HS-5 (cell line): ENCODE measurements around the gene SPRING1.
"Not testable (repeated sequence)": the region's sequence is repeated elsewhere in the genome, so short reads cannot be mapped to it uniquely, and the experiment has no call there.

Experiments used
- DNase-seq: peaks from one replicate; pipeline ENCODE4 v3.0.0-alpha.2; 2012; ENCODE audit warnings: low read depth

Gene SPRING1, protein sequence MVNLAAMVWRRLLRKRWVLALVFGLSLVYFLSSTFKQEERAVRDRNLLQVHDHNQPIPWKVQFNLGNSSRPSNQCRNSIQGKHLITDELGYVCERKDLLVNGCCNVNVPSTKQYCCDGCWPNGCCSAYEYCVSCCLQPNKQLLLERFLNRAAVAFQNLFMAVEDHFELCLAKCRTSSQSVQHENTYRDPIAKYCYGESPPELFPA

GRCh38 chr12:116737774-116738657 lies at the start of gene SPRING1, which contains the start of gene RNFT2:
Gene SPRING1 (minus strand): TSS chr12:116738069. CDS start chr12:116737900, 169 bp downstream.
Gene RNFT2 (plus strand): TSS chr12:116738315. CDS start chr12:116740498, 2,183 bp downstream.
- peak; percentile 94 for DNase-seq

GRCh38 chr12:116784238-116784612 lies 46.4 kb upstream of the SPRING1 start:
- no peak for DNase-seq

- DNase-seq = no peak
These were observed 45.8 kb upstream of the SPRING1 start for GRCh38 chr12:116783525-116784237.

DNA sequence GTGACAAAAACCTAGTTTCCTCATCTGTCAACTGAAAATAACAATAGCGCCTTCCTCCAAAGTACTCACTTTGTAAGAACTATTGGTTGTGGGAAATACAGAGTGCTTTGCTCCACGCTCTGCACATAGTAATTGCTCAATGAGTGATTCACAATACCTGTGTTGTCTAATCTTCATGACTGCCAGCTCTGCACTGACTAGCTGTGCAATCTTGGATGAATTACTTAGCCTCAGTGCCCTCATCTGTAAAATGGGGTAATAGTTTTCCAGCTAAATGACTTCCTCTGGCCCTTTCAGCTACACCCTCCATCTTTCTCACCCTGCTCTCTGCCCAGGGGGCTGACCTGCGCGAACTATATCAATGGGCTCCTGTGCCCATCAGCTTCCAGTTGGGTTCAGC lies 43.1 kb upstream of the SPRING1 start:
- no peak for DNase-seq

GRCh38 chr12:116779597-116779996 lies 41.7 kb upstream of the SPRING1 start:
- no peak for DNase-seq

DNA sequence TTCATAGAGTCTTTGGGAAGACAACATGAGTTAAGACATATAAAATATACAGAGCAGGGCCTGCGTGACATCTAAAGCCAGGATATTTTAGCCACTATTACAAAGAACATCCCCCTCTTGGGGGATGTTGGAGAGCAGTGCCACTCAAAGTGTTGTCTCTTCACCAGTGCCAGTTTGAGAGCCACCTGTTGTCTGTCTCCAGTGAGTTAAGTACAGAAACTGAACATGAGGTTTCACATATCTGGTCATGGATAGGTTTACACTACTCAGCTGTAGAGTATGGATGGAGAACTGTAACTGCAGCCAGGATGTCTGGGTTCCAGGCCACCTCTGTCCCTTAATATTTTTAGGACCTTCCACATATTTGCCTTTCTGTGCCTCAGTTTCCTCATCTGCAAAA lies 39.4 kb upstream of the SPRING1 start:
- no peak for DNase-seq

DNA sequence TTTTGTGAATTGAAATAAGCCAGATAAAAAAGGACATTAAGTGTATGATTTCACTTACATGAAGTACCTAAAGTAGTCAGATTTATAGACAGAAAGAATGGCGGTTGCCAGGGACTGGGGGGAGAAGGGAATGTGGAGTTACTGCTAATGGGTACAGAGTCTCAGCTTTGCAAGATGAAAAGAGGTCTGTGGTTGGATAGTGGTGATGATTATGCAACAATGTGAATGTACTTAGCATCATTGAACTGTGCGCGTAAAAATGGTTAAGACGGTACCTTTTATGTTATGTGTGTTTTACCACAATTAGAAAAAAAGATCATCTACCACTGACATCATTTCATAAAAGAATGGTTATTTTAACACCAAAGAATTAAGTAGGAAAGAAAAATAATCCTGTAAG lies 36.2 kb upstream of the SPRING1 start:
- DNase-seq = no peak

GRCh38 chr12:116773276-116773731 lies 35.4 kb upstream of the SPRING1 start:
- DNase-seq = no peak

DNA sequence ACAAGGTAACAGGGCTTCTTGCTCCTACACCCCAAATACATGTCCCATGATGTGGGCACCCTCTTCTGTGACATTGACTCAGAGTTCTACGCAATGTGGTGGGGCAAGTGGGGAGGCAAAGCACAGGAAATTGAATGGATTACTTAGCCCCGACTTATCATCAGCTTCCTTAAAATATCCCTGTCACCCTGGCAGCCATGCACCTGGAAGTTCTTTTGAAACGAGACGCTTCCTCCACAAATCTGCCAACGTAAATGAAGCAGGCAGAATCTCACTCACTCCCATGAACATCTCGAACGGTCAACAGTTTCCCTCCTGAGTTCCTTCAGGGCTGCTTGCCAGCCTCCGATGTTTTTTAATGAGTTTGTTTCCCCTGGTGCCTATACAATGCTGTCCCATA lies 33.8 kb upstream of the SPRING1 start:
- peak; percentile 28 for DNase-seq

DNA sequence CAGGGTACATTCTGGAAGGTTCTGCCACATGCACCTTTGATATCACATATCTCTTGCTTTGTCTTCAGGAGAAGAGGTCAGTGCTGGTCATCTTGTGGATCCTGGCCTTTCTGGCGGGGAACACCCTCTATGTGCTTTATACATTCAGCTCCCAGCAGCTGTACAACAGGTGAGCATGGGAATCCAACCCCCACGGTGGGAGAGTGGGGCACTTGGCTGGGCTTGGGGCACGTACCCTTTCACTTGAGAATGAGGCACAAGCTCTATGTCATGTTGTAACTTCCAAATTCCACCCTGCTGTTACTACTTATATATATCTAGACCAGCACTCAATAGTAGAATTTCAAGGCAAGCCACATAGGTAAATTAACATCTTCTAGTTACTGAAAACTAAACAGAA lies 28.9 kb upstream of the SPRING1 start:
- DNase-seq = no peak

GRCh38 chr12:116766285-116766684 lies 28.4 kb upstream of the SPRING1 start:
- no peak for DNase-seq

GRCh38 chr12:116765271-116765670 lies 27.4 kb upstream of the SPRING1 start:
- DNase-seq = no peak

DNA sequence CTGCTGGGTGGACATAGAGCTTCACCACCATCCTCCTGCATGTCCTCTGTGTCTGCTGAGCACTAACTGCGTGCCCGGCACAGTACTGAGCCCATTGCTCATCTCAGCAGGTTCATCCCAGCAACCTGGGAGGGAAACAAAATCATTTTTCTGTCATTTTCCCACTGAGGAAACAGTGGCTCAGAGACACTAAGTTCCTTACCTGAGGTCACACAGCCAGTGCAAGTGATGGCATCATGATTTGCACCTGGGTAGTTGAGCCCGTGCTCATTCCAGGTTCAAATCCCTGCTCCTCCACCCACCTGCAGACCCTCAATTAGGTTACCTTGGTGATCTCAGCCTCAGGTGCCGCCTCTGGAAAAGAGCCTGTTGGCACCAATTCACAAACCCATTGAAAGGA lies 23.6 kb upstream of the SPRING1 start:
- DNase-seq = no peak

DNA sequence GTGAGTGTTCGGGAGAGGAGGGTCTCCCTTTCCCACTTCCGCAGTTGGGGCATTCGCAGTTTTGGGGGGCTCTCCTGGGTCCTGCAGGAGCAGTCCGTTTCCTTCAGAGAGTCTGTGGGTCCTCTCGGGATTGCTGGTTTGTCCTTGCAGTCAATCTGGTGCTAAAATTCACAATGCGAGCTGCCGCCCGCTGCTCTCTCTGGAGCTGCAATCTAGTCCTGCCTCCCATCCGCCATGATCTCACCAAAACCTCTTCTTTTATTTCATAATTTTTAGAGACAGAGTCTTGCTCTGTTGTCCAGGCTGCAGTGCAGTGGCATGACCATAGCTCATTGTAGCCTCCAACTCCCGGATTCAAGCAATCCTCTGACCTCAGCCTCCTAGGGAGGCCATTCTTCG lies 22.8 kb upstream of the SPRING1 start:
- no peak for DNase-seq

- no peak for DNase-seq
These were observed 22.1 kb upstream of the SPRING1 start for GRCh38 chr12:116759783-116760621.

GRCh38 chr12:116754783-116755182 lies 16.9 kb upstream of the SPRING1 start:
- not testable (repeated sequence) for DNase-seq

DNA sequence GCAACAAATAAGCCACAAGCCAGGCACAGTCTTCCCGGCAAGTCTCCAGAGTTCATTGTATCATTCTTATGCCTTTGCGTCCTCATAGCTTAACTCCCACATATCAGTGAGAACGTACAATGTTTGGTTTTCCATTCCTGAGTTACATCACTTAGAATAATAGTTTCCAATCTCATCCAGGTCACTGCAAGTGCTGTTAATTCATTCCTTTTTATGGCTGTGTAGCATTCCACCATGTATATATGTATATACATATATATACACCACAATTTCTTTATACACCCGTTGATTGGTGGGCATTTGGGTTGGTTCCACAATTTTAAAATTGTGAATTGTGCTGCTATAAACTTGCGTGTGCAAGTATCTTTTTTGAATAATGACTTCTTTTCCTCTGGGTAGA lies 16.2 kb upstream of the SPRING1 start:
- DNase-seq = not testable (repeated sequence)

GRCh38 chr12:116750298-116750697 lies 12.4 kb upstream of the SPRING1 start:
- no peak for DNase-seq

DNA sequence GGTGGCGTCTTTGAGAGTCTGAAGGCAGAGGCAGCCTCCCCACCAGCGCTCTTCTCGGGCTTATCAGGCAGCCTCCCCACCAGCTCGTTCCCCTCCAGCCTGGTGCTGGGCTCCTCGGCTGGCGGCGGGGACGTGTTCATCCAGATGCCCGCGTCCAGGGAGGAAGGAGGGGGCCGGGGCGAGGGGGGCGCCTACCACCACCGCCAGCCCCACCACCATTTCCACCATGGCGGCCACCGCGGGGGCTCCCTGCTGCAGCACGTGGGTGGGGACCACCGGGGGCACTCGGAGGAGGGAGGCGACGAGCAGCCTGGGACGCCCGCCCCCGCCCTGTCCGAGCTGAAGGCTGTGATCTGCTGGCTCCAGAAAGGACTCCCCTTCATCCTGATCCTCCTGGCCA lies 12.0 kb upstream of the SPRING1 start:
- DNase-seq = no peak

DNA sequence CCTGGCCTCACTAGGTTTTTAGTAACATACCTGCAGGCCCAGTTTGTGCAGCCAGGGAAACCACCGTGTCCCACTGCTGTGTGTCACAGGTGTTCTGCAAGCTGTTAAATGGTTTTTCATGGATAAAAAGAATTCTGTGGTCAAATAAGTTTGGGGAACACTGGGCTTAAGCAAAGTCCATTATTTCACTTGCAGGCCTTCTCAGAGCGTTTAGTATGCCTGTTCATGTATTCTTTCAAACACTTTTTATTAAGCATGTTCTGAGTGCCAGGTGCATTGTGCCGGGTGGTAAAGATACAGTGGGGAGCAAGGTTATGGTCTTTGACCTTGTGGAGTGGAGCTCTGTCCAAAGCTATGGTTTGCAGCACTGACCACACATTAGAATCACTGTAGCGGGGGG lies 7.7 kb upstream of the SPRING1 start:
- DNase-seq = no peak

DNA sequence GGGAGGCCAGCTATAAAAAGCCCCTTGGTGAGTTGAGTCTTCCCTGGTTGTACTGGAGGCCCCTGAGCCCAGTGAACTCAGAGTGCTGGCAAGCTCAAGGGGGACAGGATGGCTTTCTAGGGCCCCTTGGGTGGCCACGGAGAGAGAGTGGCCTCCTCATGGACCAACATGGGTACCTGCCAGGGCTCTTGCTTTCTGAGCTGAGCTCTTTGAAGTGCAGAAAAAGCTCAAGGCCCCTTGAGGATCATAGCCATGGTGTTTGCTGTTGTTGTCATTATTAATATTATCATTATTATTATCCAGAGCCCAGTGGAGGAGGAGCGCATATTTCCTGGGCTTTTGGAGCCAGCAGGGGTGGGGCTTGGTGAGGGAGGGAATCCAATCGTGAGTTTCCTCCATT lies 6.9 kb upstream of the SPRING1 start:
- no peak for DNase-seq

GRCh38 chr12:116742787-116743186 lies 4.9 kb upstream of the SPRING1 start:
- not testable (repeated sequence) for DNase-seq
